HG03354 (cell line): ENCODE results near the gene SKAP2.

ENCODE experiments used
- ATAC-seq: cut with Tn5 transposase; IDR thresholded peaks from one replicate; pipeline ENCODE4 v1.9.1; 2021; ENCODE audit warnings: mild to moderate bottlenecking; ENCODE audit not compliant: unreplicated experiment, poor library complexity, severe bottlenecking

Gene SKAP2

GRCh38 chr7:26782501-26782900, 81.9 kb downstream of the SKAP2 start:
- ATAC-seq, result no peak

- no peak for ATAC-seq
These were observed 84.3 kb downstream of the SKAP2 start for GRCh38 chr7:26779978-26780595.

GRCh38 chr7:26777385-26777784, 87.0 kb downstream of the SKAP2 start:
- no peak for ATAC-seq

- no peak for ATAC-seq
These were observed 103.9 kb downstream of the SKAP2 start for GRCh38 chr7:26760501-26760900.

- ATAC-seq, result no peak
These were observed 105.3 kb downstream of the SKAP2 start for GRCh38 chr7:26759108-26759507.

- no peak for ATAC-seq
These were observed 121.2 kb downstream of the SKAP2 start for GRCh38 chr7:26743205-26743604.

GRCh38 chr7:26735976-26736600, 128.3 kb downstream of the SKAP2 start:
- ATAC-seq, result no peak

- ATAC-seq, result no peak
These were observed 135.1 kb downstream of the SKAP2 start for GRCh38 chr7:26729150-26729775.

GRCh38 chr7:26726051-26726450, 138.3 kb downstream of the SKAP2 start:
- ATAC-seq, result no peak

- ATAC-seq, result no peak
These were observed 139.6 kb downstream of the SKAP2 start for GRCh38 chr7:26724795-26725194.

GRCh38 chr7:26723129-26723528, 141.3 kb downstream of the SKAP2 start:
- ATAC-seq, result no peak

GRCh38 chr7:26721450-26721849, 142.9 kb downstream of the SKAP2 start:
- ATAC-seq, result no peak

GRCh38 chr7:26718063-26718462, 146.3 kb downstream of the SKAP2 start:
- ATAC-seq, result no peak

GRCh38 chr7:26714438-26714837, 150.0 kb downstream of the SKAP2 start:
- ATAC-seq, result no peak

GRCh38 chr7:26714006-26714405, 150.4 kb downstream of the SKAP2 start:
- ATAC-seq, result no peak

GRCh38 chr7:26709210-26709990, 155.0 kb downstream of the SKAP2 start:
- no peak for ATAC-seq

GRCh38 chr7:26705567-26705966, 158.8 kb downstream of the SKAP2 start:
- no peak for ATAC-seq

- ATAC-seq, result no peak
These were observed 159.6 kb downstream of the SKAP2 start for GRCh38 chr7:26704786-26705185.

- no peak for ATAC-seq
These were observed 160.4 kb downstream of the SKAP2 start for GRCh38 chr7:26704036-26704435.

GRCh38 chr7:26700893-26701292, 163.5 kb downstream of the SKAP2 start:
- no peak for ATAC-seq

- no peak for ATAC-seq
These were observed 164.0 kb downstream of the SKAP2 start for GRCh38 chr7:26700386-26700785.
